ENCODE data around the gene HIVEP3. TPM values are rescaled to one million over a fixed set of nuclear protein-coding genes. Genes with fewer than 3 reads are reported as not detected.

Gene HIVEP3
- polyA plus RNA-seq, 1 of the 3 experiments (the other 2 are of a cell fraction) = 6.4 TPM

DNA sequence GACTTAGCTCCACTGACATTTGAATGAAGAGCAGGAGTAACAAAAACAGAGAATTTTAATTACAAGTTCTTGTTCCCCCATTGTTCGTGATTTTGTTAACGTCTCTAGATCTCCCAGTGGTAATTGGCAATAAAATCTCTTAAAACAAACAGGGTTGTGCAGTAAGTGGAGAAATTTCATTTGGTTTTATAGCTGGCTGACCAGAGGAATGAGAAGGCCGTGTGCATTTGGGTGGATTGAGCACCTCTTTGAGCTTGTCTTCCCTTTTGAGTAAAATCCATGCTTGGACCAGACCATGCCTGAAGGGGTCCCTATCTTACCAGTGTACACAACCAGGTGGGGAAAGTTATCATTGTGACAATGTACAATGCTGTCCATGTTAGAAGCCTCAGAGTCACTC, 137.8 kb downstream of the HIVEP3 start:
- peaks cover 12% of the 10 kb centered on the region for H3F3A ChIP-seq (replicated peaks; ENCODE audit: insufficient read depth)
- 98% methylated on average over 3 of the region's 3 CpGs for WGBS (ENCODE audit: low lambda C conversion rate)
- H3K79me2 ChIP-seq (ENCODE audit: insufficient read depth) = no peaks in the 10 kb centered on the region
- TF ChIP-seq GABPA (IDR thresholded peaks at IDR 0.05; ENCODE audit: low read depth) (no peak), POLR2AphosphoS5 (IDR thresholded peaks at IDR 0.05; ENCODE audit: low read depth, low read length) (no peak), FOXJ3 (CRISPR knock-in tag; IDR thresholded peaks at IDR 0.05) (no peak), FOSL2 (IDR thresholded peaks at IDR 0.05; ENCODE audit: borderline replicate concordance, low read depth) (no peak), NRF1 (IDR thresholded peaks at IDR 0.05; ENCODE audit: low read depth, low read length) (no peak), TEAD4 (IDR thresholded peaks at IDR 0.05; ENCODE audit: borderline replicate concordance, insufficient read depth) (no peak), MXI1 (IDR thresholded peaks at IDR 0.05; ENCODE audit: low read depth, low read length) (no peak)
- TF ChIP-seq, protein P1, sequence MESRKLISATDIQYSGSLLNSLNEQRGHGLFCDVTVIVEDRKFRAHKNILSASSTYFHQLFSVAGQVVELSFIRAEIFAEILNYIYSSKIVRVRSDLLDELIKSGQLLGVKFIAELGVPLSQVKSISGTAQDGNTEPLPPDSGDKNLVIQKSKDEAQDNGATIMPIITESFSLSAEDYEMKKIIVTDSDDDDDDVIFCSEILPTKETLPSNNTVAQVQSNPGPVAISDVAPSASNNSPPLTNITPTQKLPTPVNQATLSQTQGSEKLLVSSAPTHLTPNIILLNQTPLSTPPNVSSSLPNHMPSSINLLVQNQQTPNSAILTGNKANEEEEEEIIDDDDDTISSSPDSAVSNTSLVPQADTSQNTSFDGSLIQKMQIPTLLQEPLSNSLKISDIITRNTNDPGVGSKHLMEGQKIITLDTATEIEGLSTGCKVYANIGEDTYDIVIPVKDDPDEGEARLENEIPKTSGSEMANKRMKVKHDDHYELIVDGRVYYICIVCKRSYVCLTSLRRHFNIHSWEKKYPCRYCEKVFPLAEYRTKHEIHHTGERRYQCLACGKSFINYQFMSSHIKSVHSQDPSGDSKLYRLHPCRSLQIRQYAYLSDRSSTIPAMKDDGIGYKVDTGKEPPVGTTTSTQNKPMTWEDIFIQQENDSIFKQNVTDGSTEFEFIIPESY (IDR thresholded peaks at IDR 0.05; ENCODE audit: borderline replicate concordance, low read depth) = no peak
- H3K4me1 ChIP-seq (ENCODE audit: control insufficient read depth in 1 of 2, insufficient read depth in 2 of 2, low read depth in 1 of 2, low read length in 1 of 2) = peaks cover 3 to 14% of the 10 kb centered on the region in 2 experiments; a peak in 2 of 4 replicates
- no peak overlapping the region for H3K4me2 ChIP-seq
- H3K9me2 ChIP-seq = no peaks in the 10 kb centered on the region
- no peak overlapping the region for H3K27ac ChIP-seq (ENCODE audit: low read depth in 2 of 2, low read length in 1 of 2)
- no peaks in the 10 kb centered on the region for H3K27me3 ChIP-seq (ENCODE audit: insufficient read depth)
- no peaks in the 10 kb centered on the region for H4K20me1 ChIP-seq (ENCODE audit: insufficient read depth)
- no peaks in the 10 kb centered on the region for H3K36me3 ChIP-seq (replicated peaks in 1 of 2; ENCODE audit: control insufficient read depth in 1 of 2, insufficient read depth in 2 of 2, low read length in 1 of 2)
- no peak overlapping the region for H3K9ac ChIP-seq
- no peak overlapping the region for H3K4me3 ChIP-seq (ENCODE audit: low read depth in 2 of 2, low read length in 1 of 2)
- no peak overlapping the region for H2AFZ ChIP-seq (ENCODE audit: low read depth)
- no peaks in the 10 kb centered on the region for H3K9me3 ChIP-seq
- ChIA-PET POLR2A (no interaction called here), CTCF (interaction anchor here (1.2 kb wide), 1 partner anchor 207 kb away, joined by 9 read pairs; no protein-coding TSS in a partner anchor)
- DNase-seq = no peak

DNA sequence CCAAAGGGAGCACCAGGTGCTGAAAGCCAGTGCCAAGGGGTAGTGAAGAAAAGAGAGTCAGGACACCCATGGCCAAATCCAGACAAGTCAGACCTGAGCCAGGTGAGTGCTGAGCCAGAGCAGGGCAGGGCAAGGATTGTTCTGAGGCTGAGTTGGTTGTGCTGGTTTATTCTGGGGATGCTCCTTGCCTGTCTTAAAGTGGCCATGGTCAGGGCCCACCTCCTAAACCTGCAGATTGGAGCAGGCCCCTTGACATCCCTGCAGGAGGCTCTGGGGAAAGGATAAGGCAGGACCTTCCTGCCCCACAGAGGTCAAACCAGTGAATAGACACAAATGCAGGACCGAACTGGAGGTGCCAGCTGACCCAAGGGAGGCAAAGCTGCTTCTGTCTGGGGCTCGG, 138.4 kb downstream of the HIVEP3 start:
- Histone ChIP-seq H3K27me3 (ENCODE audit: insufficient read depth) (no peaks in the 10 kb centered on the region), H3K9ac (no peak overlapping the region), H3K27ac (ENCODE audit: low read depth in 2 of 2, low read length in 1 of 2) (no peak overlapping the region), H3F3A (replicated peaks; ENCODE audit: insufficient read depth) (peaks cover 12% of the 10 kb centered on the region), H3K36me3 (replicated peaks in 1 of 2; ENCODE audit: control insufficient read depth in 1 of 2, insufficient read depth in 2 of 2, low read length in 1 of 2) (no peaks in the 10 kb centered on the region), H3K9me2 (no peaks in the 10 kb centered on the region), H3K4me2 (no peak overlapping the region), H3K79me2 (ENCODE audit: insufficient read depth) (no peaks in the 10 kb centered on the region), H3K9me3 (no peaks in the 10 kb centered on the region), H4K20me1 (ENCODE audit: insufficient read depth) (no peaks in the 10 kb centered on the region), H3K4me1 (ENCODE audit: control insufficient read depth in 1 of 2, insufficient read depth in 2 of 2, low read depth in 1 of 2, low read length in 1 of 2) (peaks cover 3 to 14% of the 10 kb centered on the region in 2 experiments; a peak in 2 of 4 replicates), H2AFZ (ENCODE audit: low read depth) (no peak overlapping the region), H3K4me3 (ENCODE audit: low read depth in 2 of 2, low read length in 1 of 2) (no peak overlapping the region)
- CTCF ChIA-PET = interaction anchor here (0.8 to 1.2 kb wide), 2 partner anchors 206 to 224 kb away, joined by 3 to 9 read pairs; no protein-coding TSS in a partner anchor
- POLR2A ChIA-PET = no interaction called here
- no peak for DNase-seq
- TF ChIP-seq, protein P2, sequence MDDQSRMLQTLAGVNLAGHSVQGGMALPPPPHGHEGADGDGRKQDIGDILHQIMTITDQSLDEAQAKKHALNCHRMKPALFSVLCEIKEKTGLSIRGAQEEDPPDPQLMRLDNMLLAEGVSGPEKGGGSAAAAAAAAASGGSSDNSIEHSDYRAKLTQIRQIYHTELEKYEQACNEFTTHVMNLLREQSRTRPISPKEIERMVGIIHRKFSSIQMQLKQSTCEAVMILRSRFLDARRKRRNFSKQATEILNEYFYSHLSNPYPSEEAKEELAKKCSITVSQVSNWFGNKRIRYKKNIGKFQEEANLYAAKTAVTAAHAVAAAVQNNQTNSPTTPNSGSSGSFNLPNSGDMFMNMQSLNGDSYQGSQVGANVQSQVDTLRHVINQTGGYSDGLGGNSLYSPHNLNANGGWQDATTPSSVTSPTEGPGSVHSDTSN (IDR thresholded peaks at IDR 0.05) = no peak
- TF ChIP-seq FOSL2 (IDR thresholded peaks at IDR 0.05; ENCODE audit: borderline replicate concordance, low read depth) = no peak
- TF ChIP-seq FOXM1 (IDR thresholded peaks at IDR 0.05; ENCODE audit: low read depth) = no peak
- no peak for TF ChIP-seq YY1 (IDR thresholded peaks at IDR 0.05; ENCODE audit: low read depth)
- 80% methylated on average over 1 of the region's 2 CpGs for WGBS (ENCODE audit: low lambda C conversion rate)
